GM10266 (cell line): Measurements from ENCODE around the gene EPHX1.
"Not testable (repeated sequence)": the region's sequence is repeated elsewhere in the genome, so short reads cannot be mapped to it uniquely, and the experiment has no call there.

Experiments used
- DNase-seq: peaks from one replicate; pipeline ENCODE4 v3.0.0; 2012; ENCODE audit errors: extremely low spot score
- TF ChIP-seq, protein P1 (sequence below): IDR thresholded peaks from 2 replicates; pipeline ENCODE4 v1.5.1; 2012; ENCODE audit warnings: mild to moderate bottlenecking, low read depth; ENCODE audit not compliant: control insufficient read depth, insufficient read depth; ENCODE audit errors: missing control alignments

Gene EPHX1

DNA sequence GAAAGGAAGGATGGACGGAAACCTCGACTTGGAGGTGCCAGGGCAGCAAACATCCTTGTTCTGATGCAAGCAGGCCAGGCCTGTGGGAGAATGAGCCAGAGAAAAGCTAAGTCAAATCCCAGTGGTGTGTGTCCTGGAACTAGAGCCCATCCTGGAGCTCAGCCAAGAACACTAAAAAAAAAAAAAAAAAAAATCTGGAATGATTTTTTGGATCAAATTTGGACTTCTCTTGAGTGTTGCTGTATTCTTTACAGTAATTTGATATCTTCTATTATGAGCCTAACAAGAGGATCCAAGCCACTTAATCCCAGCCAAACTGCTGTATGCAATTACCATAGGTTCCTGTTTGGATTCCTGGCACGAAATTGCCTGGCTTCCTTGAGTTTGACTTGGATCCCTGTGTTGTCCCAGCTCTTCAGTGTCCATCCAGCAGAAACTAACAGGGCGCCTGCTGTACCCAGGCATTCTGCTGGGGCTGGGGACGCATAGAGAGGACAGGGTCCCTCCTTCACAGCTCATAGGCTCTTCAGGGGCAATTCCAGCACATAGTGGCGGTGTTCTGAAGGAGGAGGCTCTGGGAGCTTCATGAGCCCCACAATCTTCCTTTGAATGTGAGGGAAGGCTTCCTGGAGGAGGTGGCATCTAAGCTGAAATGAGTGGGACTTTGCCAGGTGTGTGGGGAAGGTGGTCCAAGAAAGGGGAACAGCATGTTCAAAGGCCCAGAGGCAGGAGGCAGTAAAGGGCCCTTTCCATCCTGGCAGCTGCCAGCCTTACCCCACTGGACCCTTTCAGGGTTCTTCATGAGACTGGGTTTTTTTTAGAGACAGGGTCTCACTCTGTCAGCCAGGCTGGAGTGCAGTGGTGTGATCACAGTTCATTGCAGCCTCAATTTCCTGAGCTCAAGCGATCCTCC lies 24.7 kb downstream of the EPHX1 start:
- DNase-seq, result no peak
- TF ChIP-seq, protein P1, sequence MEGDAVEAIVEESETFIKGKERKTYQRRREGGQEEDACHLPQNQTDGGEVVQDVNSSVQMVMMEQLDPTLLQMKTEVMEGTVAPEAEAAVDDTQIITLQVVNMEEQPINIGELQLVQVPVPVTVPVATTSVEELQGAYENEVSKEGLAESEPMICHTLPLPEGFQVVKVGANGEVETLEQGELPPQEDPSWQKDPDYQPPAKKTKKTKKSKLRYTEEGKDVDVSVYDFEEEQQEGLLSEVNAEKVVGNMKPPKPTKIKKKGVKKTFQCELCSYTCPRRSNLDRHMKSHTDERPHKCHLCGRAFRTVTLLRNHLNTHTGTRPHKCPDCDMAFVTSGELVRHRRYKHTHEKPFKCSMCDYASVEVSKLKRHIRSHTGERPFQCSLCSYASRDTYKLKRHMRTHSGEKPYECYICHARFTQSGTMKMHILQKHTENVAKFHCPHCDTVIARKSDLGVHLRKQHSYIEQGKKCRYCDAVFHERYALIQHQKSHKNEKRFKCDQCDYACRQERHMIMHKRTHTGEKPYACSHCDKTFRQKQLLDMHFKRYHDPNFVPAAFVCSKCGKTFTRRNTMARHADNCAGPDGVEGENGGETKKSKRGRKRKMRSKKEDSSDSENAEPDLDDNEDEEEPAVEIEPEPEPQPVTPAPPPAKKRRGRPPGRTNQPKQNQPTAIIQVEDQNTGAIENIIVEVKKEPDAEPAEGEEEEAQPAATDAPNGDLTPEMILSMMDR, result no peak

GRCh38 chr1:225835856-225836255 lies 25.9 kb downstream of the EPHX1 start:
- no peak for DNase-seq

GRCh38 chr1:225836296-225836695 lies 26.4 kb downstream of the EPHX1 start:
- not testable (repeated sequence) for DNase-seq

More at GRCh38 chr1:225835856-225836255, 25.9 kb downstream of the EPHX1 start:
- TF ChIP-seq, protein P1, result no peak

- DNase-seq, result no peak
- TF ChIP-seq, protein P1, result no peak
These were observed 28.9 kb downstream of the EPHX1 start for GRCh38 chr1:225838793-225839192.

DNA sequence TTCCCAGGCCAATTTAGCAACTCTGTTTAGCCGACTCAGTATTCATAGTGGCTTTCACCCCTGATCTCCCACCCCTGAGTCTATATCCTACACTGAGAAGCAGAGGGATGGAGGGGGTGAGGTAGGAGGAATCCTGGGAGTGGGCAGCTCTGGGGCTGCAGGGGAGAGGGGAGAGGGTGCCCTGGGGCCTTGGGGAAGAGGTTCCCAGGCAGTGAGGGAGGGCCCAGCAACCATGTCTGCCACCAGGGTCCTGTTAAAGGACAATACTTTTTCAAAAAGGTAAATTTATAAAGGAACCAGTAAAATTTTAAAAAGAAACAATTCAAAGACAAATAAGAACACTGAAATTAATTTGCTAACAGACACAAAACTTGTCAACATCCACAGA lies 30.3 kb downstream of the EPHX1 start:
- TF ChIP-seq, protein P1, result no peak
- DNase-seq, result no peak

DNA sequence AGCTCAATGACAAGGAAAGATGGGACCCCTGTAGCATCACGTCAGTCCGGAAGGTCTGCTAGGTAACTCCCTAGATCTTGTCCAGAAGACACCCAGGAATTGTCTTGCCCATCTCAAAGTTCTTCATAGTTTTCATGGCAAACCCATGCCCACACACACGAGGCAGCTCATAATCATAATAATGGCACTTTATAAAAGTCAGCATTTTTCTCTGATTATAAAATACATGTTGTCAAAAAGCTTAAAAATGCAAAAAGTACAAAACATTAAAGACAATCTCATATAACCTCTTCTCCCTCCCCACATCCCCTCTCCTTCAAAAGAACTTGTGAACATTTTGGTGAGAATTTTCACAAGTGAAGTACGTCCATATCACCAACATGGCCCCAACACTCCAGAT lies 30.8 kb downstream of the EPHX1 start:
- TF ChIP-seq, protein P1, result no peak
- no peak for DNase-seq

DNA sequence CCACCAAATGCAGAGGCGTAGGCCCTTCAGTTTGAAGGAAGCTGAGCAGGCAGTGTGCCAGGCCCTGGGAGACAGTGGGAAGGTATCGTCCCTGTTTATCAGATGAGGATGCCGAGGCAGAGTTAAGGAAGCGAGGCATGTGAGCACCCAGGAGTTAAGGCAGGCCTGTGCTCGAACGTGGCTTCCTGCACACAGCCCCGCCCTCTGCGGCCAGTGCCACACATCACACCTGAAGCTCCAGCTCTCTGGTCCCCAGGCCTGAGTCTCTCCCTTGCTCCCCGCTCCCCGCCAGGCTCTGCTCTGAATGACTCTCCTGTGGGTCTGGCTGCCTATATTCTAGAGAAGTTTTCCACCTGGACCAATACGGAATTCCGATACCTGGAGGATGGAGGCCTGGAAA lies 32.1 kb downstream of the EPHX1 start:
- TF ChIP-seq, protein P1, result no peak
- DNase-seq, result no peak
